HG03565 (cell line): ENCODE data around the gene RNU7-1.

Source experiments
- ATAC-seq: cut with Tn5 transposase; IDR thresholded peaks from one replicate; pipeline ENCODE4 v1.9.1; 2021; ENCODE audit warnings: mild to moderate bottlenecking, moderate library complexity; ENCODE audit not compliant: unreplicated experiment

The RNU7-1 gene

GRCh38 chr12:6917491-6918231, 26.0 kb upstream of the RNU7-1 start:
- no peak for ATAC-seq

DNA sequence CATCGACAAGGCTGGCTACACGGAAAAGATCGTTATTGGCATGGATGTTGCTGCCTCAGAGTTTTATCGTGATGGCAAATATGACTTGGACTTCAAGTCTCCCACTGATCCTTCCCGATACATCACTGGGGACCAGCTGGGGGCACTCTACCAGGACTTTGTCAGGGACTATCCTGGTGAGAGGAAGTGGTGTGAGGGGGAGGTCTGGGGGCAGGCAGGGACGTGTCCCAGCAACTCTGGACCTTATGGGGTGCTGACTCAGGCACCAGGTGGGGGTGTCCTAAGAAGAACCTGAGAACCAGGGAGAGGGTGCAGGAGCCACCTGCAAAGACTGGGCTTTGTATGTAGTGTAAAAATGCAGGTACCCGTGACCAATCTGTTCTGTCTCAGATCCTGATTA, 24.0 kb upstream of the RNU7-1 start:
- ATAC-seq, result no peak

GRCh38 chr12:6921539-6921938, 22.1 kb upstream of the RNU7-1 start:
- no peak for ATAC-seq

GRCh38 chr12:6921996-6922946, 21.3 kb upstream of the RNU7-1 start:
- no peak for ATAC-seq

- no peak for ATAC-seq
Observed at GRCh38 chr12:6923003-6923732, 20.4 kb upstream of the RNU7-1 start.

GRCh38 chr12:6923851-6924250, 19.8 kb upstream of the RNU7-1 start:
- no peak for ATAC-seq

DNA sequence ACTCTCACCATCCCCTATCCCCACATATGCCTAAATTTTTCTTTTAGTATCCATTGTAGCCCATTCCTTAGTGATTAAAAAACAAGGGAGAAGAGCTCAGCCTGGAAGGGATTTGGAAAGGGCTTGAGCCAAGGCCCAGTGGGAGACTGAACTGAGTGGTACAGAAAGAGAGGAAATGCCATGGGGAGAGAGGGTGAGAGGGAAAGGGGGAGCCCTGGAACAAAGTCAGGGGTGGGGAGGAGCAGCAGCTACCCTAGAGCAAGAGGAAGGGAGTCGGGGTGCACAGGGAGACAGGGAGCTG, 18.4 kb upstream of the RNU7-1 start:
- ATAC-seq, result no peak

DNA sequence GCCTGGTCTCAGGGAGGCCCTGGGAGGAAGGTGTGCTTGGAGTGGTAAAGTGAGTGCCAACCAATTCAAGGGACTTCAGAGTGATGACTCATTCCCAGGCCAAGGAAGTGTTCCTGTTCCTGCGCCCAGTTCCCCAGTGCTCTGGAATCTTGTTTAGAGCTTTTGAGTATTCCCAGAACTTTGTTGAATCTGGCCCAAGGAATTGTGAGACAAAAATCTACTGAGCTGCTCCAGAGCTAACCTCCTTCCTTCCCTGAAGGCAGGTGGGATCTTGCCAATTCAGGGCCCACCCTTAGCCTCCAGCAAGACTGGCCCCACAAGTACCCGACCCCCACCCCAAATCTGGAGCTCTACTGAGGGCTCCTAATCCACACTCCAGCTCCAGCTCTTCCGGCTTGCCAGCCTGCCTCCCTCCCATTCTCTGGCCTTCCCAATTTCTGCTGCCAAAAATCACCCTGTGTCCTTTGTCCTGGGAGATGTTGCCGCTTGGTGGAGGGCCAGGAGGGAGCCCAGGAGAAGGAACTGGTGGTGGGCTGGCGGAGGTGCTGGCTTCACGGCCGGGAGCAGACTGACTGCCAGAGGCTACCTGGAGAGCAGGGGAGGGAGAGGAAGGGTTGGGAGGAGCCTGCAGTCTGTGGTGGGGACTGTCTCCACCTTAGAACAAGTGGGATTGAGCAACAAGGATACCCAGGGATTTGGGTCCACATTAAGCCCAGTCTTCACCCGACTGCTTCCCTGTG, 17.9 kb upstream of the RNU7-1 start:
- ATAC-seq, result no peak

- ATAC-seq, result no peak
Observed at GRCh38 chr12:6927379-6928021, 16.1 kb upstream of the RNU7-1 start, which contains the start of gene ATN1. Gene ATN1, plus strand, starts transcription at chr12:6927959. Its CDS starts 6,043 bp downstream, at chr12:6934002.

DNA sequence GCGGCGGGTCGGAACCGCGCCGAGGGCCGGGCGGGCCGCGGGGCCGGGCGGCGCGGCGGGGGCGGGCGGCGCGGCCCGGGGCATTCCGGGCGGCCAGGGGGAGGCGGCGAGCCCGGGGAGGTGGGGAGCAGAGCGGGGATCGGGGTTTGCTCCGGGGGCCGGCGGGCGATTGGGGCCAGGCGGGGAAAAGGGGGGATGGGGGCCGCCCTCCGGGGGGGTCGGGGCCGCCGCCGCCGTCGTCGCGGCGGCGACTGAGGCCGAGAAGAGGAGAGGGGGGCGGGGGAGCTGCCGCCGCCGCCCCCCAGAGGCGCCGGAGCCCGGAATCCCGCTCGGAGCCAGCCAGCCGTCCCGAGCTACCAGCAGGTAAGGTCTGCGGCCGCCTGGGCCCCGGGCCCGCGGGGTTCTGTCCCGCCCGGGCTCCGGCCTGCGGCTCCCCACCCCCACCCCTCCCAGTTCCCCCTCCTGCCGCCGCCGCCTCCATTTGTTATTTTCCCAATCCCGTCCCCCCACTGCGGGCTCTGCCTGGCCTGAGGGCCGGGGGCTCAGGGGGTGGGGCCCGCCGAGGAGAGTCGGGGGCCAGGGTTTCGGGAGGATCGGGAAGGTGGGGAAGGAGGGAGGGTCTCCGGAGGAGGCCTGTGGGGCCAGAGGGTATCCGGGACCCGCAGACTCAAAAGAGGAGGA, 15.5 kb upstream of the RNU7-1 start:
- no peak for ATAC-seq

DNA sequence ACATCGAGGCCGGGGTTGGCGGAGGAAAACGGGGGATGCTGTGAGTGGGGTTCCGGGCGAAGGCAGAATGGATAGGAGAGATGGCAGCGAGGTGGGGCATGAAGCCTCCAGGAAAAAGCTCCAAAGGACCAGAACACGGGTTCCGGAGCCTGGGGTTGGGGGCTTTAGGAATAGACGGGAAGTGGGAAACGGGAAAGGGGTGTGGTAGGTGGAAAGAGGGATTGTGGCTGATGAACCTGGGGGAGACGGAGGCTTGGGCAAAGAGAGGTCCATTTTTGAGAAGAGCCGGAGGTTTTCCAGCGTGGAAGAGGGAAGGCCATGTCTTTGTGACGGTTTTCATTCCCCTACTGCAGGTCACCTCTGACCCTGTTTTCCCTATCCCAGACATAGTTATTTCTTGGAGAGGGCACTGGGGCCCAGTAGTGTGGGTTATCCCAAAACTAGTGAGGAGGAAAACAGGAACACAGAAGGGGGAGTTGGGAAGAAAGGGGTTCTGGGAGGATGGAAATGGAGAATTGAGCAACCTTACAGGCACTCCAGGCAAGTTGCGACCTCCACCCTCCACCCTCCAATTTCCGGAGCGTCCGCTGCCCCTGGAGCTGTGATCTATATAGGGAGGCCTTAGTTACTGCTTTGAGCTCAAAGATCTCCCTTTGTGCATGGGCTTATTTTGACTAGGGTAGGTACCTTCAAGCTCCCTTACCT, 14.8 kb upstream of the RNU7-1 start:
- no peak for ATAC-seq

- no peak for ATAC-seq
Observed at GRCh38 chr12:6929466-6930452, 13.9 kb upstream of the RNU7-1 start.

DNA sequence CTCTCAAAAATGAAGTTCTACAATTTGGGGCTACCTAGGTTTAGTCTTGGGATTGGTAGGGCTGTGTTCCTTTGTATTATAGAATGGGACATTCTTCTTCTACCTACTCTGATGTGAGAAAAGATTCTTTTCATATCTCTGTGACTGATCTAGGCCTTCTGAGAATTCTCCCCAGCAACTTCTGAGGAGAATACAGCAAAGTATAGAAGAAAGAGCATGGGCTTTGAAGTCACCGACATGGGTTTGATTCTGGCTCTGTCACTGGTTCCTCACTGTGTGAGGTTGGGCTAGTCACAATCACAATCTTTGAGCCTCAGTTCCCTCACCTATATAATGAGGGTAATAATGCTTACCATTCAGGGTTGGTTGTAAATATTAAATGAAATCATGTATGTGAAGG, 10.8 kb upstream of the RNU7-1 start:
- ATAC-seq, result no peak

DNA sequence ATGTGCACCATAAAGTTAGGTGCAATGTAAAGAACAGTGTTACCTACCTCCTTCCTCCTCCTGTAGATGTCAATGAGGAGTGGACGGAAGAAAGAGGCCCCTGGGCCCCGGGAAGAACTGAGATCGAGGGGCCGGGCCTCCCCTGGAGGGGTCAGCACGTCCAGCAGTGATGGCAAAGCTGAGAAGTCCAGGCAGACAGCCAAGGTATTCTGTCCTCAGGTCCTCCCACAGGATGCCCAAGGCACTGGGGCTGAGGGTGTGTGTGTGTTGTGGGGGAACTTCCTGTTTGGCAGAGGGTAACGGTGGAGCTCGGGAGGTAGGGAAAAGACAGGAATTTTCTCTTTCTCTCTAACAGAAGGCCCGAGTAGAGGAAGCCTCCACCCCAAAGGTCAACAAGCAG, 9.5 kb upstream of the RNU7-1 start:
- no peak for ATAC-seq

- ATAC-seq, result no peak
Observed at GRCh38 chr12:6935371-6936193, 8.0 kb upstream of the RNU7-1 start.

DNA sequence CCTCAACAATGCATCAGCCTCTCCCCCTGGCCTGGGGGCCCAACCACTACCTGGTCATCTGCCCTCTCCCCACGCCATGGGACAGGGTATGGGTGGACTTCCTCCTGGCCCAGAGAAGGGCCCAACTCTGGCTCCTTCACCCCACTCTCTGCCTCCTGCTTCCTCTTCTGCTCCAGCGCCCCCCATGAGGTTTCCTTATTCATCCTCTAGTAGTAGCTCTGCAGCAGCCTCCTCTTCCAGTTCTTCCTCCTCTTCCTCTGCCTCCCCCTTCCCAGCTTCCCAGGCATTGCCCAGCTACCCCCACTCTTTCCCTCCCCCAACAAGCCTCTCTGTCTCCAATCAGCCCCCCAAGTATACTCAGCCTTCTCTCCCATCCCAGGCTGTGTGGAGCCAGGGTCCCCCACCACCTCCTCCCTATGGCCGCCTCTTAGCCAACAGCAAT, 7.4 kb upstream of the RNU7-1 start:
- ATAC-seq, result no peak
